Osteocyte (in vitro differentiated cells): ENCODE measurements around the gene ANO7. TPM values are rescaled to one million over a fixed set of nuclear protein-coding genes. Genes with fewer than 3 reads are reported as not detected.

Source experiments
- DNase-seq: peaks from one replicate; pipeline ENCODE4 v3.0.0; 2021; ENCODE audit warnings: mixed read lengths; ENCODE audit not compliant: unreplicated experiment; ENCODE audit errors: extremely low spot score
- H3K27ac Mint-ChIP-seq: one replicate; pipeline ENCODE4 v1.8.0; 2021; ENCODE audit warnings: mild to moderate bottlenecking, mixed read lengths; ENCODE audit not compliant: unreplicated experiment
- H3K27me3 Mint-ChIP-seq: one replicate; pipeline ENCODE4 v1.8.0; 2021; ENCODE audit warnings: mixed read lengths; ENCODE audit not compliant: unreplicated experiment
- H3K36me3 Mint-ChIP-seq: one replicate; pipeline ENCODE4 v1.8.0; 2021; ENCODE audit warnings: mixed read lengths; ENCODE audit not compliant: unreplicated experiment
- H3K4me1 Mint-ChIP-seq: one replicate; pipeline ENCODE4 v1.8.0; 2021; ENCODE audit warnings: mixed read lengths; ENCODE audit not compliant: unreplicated experiment
- H3K4me3 Mint-ChIP-seq: one replicate; pipeline ENCODE4 v1.8.0; 2021; ENCODE audit warnings: mild to moderate bottlenecking, moderate library complexity, mixed read lengths; ENCODE audit not compliant: unreplicated experiment
- H3K9me3 Mint-ChIP-seq: one replicate; pipeline ENCODE4 v1.8.0; 2021; ENCODE audit warnings: mixed read lengths; ENCODE audit not compliant: unreplicated experiment
- CTCF ChIP-seq: fragments of 200-600 bp; sonication (generic); IDR thresholded peaks from 2 replicates; pipeline ENCODE4 v1.5.0; 2021; ENCODE audit warnings: antibody characterized with exemption, mild to moderate bottlenecking, moderate library complexity
- total RNA-seq: library from RNA; stranded (reverse); gene quantifications from 2 replicates; pipeline ENCODE4 v1.2.1, GENCODE V29; 2021

Gene ANO7
- total RNA-seq, 1 donor from 2014 or later, result 1.3 TPM

GRCh38 chr2:241223211-241224017 is 34.9 kb downstream of the ANO7 start:
- no peak for TF ChIP-seq CTCF
- Mint-ChIP-seq H3K27ac (no peak overlapping the region), H3K4me1 (peaks cover 22% of the 10 kb centered on the region), H3K9me3 (no peaks in the 10 kb centered on the region), H3K4me3 (no peak overlapping the region), H3K36me3 (peaks cover 16% of the 10 kb centered on the region), H3K27me3 (no peaks in the 10 kb centered on the region)
- no peak for DNase-seq

- TF ChIP-seq CTCF, result no peak
- H3K27me3 Mint-ChIP-seq, result no peaks in the 10 kb centered on the region
- H3K4me1 Mint-ChIP-seq, result peaks cover 14% of the 10 kb centered on the region
- no peak overlapping the region for H3K4me3 Mint-ChIP-seq
- no peaks in the 10 kb centered on the region for H3K9me3 Mint-ChIP-seq
- peak overlapping the region; percentile 66 for H3K27ac Mint-ChIP-seq
- H3K36me3 Mint-ChIP-seq, result peaks cover 18% of the 10 kb centered on the region
- no peak for DNase-seq
These were observed 35.8 kb downstream of the ANO7 start for GRCh38 chr2:241224018-241224850.

- Mint-ChIP-seq H3K4me3 (no peak overlapping the region), H3K27me3 (no peaks in the 10 kb centered on the region), H3K36me3 (peaks cover 21% of the 10 kb centered on the region), H3K9me3 (no peaks in the 10 kb centered on the region), H3K4me1 (peaks cover 12% of the 10 kb centered on the region), H3K27ac (peak overlapping the region; percentile 66)
- DNase-seq, result no peak
- TF ChIP-seq CTCF, result no peak
These were observed 36.5 kb downstream of the ANO7 start for GRCh38 chr2:241224851-241225438.

GRCh38 chr2:241225545-241225944 is 37.1 kb downstream of the ANO7 start:
- peaks cover 23% of the 10 kb centered on the region for H3K36me3 Mint-ChIP-seq

More at GRCh38 chr2:241225545-241225944, 37.1 kb downstream of the ANO7 start:
- Mint-ChIP-seq H3K27me3 (no peaks in the 10 kb centered on the region), H3K9me3 (no peaks in the 10 kb centered on the region), H3K4me3 (no peak overlapping the region), H3K4me1 (peaks cover 12% of the 10 kb centered on the region), H3K27ac (no peak overlapping the region)
- TF ChIP-seq CTCF, result no peak
- no peak for DNase-seq
